Cardiac muscle cell (in vitro differentiated cells and primary cell): Measurements from ENCODE around the gene KATNIP. TPM values are rescaled to one million over a fixed set of nuclear protein-coding genes. Genes with fewer than 3 reads are reported as not detected.

Experiments used
- DNase-seq, 2 donors: peaks; one replicate each; pipeline versions ENCODE4 v3.0.0 to v3.0.0-alpha.2; 2010 to 2017; ENCODE audit warnings: low read depth in 1 of 2, low spot score in 1 of 2
- H3K27ac ChIP-seq: fragments of 200-600 bp; sonication (generic); 2 replicates; pipeline ENCODE4 v1.5.1; 2016
- H3K27me3 ChIP-seq: fragments of 200-600 bp; sonication (generic); 2 replicates; pipeline ENCODE4 v1.6.0; 2016; ENCODE audit warnings: control low read depth
- H3K36me3 ChIP-seq: fragments of 200-600 bp; sonication (generic); 2 replicates; pipeline ENCODE4 v1.5.1; 2016; ENCODE audit warnings: control low read depth
- H3K4me1 ChIP-seq: fragments of 200-600 bp; sonication (generic); 2 replicates; pipeline ENCODE4 v1.8.1; 2017; ENCODE audit warnings: low read depth, mild to moderate bottlenecking, mixed run types
- H3K4me3 ChIP-seq: fragments of 200-600 bp; sonication (generic); 2 replicates; pipeline ENCODE4 v1.5.1; 2016; ENCODE audit warnings: mild to moderate bottlenecking
- H3K9me3 ChIP-seq: fragments of 200-600 bp; sonication (generic); 2 replicates; pipeline ENCODE4 v1.5.1; 2017; ENCODE audit warnings: low read depth, mild to moderate bottlenecking, control low read depth
- polyA plus RNA-seq: library from polyadenylated mRNA; unstranded; fragments of >200 nt; fragmentation: Nextera tagmentation; extraction: Ambion mirVana; gene quantifications from 2 replicates; pipeline ENCODE4 v1.2.1, GENCODE V29; 2016
- total RNA-seq: library from RNA; depleted of rRNA; stranded (reverse); fragments of >200 nt; gene quantifications from 2 replicates; pipeline ENCODE4 v1.2.3, GENCODE V29; 2016
- TF ChIP-seq, protein P1 (sequence below): IDR thresholded peaks from 2 replicates; pipeline ENCODE4 v1.5.1; 2012; ENCODE audit warnings: low read depth, mild to moderate bottlenecking, low read length

KATNIP gene
- total RNA-seq (12.6 and 24.1 TPM in 2 replicates), polyA plus RNA-seq (10.8 and 11.2 TPM in 2 replicates)

GRCh38 chr16:27549746-27550581, at the start of gene KATNIP, which contains the start of gene GTF3C1:
Gene KATNIP, plus strand, starts transcription at chr16:27550144. Its CDS starts 27 bp downstream, at chr16:27550171.
Gene GTF3C1, minus strand, starts transcription at chr16:27549913. Its CDS starts 23 bp downstream, at chr16:27549890.
- peak within 1 kb of the TSS; percentile 67 for H3K27ac ChIP-seq

DNA sequence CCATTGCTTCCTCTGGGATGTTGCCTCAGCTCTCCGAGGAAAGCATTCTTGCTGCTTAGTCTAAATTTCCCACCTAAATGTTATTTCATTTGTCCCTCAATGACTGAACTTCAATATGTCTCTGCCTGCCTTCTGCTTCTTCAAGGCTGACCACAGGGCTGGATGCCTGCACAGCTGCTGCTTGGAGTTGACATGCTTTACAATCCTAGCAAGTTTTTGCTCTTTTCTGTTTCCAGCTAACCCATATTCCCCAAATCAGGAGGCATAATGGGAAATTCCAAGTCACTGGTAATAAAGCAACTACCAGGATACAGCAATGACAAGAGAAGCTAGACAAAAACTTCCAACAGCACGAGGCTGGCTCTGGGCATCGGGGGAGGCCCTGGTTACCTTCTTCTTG, 49.1 kb upstream of the KATNIP start:
- H3K27me3 ChIP-seq: no peaks in the 10 kb centered on the region
- no peak overlapping the region for H3K27ac ChIP-seq
- peaks cover 89% of the 10 kb centered on the region for H3K36me3 ChIP-seq
- no peaks in the 10 kb centered on the region for H3K9me3 ChIP-seq
- no peak overlapping the region for H3K4me3 ChIP-seq
- DNase-seq: no peak
- TF ChIP-seq, protein P1, sequence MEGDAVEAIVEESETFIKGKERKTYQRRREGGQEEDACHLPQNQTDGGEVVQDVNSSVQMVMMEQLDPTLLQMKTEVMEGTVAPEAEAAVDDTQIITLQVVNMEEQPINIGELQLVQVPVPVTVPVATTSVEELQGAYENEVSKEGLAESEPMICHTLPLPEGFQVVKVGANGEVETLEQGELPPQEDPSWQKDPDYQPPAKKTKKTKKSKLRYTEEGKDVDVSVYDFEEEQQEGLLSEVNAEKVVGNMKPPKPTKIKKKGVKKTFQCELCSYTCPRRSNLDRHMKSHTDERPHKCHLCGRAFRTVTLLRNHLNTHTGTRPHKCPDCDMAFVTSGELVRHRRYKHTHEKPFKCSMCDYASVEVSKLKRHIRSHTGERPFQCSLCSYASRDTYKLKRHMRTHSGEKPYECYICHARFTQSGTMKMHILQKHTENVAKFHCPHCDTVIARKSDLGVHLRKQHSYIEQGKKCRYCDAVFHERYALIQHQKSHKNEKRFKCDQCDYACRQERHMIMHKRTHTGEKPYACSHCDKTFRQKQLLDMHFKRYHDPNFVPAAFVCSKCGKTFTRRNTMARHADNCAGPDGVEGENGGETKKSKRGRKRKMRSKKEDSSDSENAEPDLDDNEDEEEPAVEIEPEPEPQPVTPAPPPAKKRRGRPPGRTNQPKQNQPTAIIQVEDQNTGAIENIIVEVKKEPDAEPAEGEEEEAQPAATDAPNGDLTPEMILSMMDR: no peak
- H3K4me1 ChIP-seq: no peaks in the 10 kb centered on the region

More at GRCh38 chr16:27549746-27550581, at the start of gene KATNIP, which contains the start of gene GTF3C1:
- peak within 1 kb of the TSS; percentile 84 for H3K4me3 ChIP-seq
- no peaks in the 10 kb centered on the region for H3K27me3 ChIP-seq
- peaks cover 3% of the 10 kb centered on the region for H3K36me3 ChIP-seq
- H3K4me1 ChIP-seq: peaks cover 9% of the 10 kb centered on the region
- peak; percentile 99 to 100 for DNase-seq
- H3K9me3 ChIP-seq: no peaks in the 10 kb centered on the region
- TF ChIP-seq, protein P1: no peak

GRCh38 chr16:27503662-27504061, 46.3 kb upstream of the KATNIP start:
- Histone ChIP-seq H3K27me3 (no peaks in the 10 kb centered on the region), H3K4me3 (no peak overlapping the region), H3K4me1 (no peaks in the 10 kb centered on the region), H3K9me3 (no peaks in the 10 kb centered on the region), H3K36me3 (peaks cover 80% of the 10 kb centered on the region), H3K27ac (no peak overlapping the region)
- TF ChIP-seq, protein P1: no peak
- DNase-seq: no peak

DNA sequence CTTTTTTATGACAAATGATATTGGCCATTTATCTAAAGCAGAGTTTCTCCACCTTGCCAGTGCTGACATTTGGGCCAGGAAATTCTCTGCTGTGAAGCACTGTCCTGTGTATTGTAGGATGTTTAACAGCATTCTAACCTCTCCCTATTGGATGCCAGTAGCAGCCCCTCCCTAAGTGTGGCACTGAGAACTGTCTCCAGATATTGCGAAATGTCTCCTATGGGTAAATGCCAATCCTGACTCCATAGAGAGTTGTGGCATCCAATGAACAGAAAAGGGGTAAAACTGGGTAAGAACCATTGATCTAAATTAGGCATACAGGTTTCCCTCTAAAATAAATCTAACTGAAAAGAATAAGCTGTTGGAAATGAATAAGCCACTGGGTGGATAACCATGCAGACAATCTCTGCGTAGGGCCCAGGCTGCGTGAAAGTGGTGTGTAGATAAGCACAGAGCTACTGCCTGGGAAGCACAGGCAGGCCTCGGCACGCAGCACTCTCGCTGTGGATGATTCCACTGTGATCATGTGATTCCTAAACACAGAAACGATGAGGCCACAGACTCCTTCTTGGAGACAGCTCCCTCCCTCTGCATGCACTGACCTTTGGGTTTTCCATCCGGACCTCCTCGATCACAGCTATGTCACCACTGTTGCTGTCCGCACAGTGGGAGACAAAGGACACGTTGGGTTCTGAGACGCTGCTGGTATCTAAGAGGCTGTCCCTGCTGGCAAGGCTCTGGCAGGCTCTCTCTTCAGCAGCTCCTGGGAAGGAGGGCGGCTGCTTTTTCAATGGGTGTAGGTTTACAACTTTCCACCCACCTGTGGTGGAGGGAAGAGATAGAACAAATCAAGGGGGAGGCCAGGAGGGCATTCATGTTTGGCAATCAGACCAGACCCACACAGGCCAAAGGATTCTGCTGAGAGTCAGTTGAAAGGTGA, 44.4 kb upstream of the KATNIP start:
- no peak overlapping the region for H3K27ac ChIP-seq
- H3K4me3 ChIP-seq: no peak overlapping the region
- peak in 1 of 2 donors; percentile 12 for DNase-seq
- no peaks in the 10 kb centered on the region for H3K4me1 ChIP-seq
- H3K36me3 ChIP-seq: peaks cover 72% of the 10 kb centered on the region
- no peaks in the 10 kb centered on the region for H3K9me3 ChIP-seq
- no peaks in the 10 kb centered on the region for H3K27me3 ChIP-seq
- TF ChIP-seq, protein P1: no peak

DNA sequence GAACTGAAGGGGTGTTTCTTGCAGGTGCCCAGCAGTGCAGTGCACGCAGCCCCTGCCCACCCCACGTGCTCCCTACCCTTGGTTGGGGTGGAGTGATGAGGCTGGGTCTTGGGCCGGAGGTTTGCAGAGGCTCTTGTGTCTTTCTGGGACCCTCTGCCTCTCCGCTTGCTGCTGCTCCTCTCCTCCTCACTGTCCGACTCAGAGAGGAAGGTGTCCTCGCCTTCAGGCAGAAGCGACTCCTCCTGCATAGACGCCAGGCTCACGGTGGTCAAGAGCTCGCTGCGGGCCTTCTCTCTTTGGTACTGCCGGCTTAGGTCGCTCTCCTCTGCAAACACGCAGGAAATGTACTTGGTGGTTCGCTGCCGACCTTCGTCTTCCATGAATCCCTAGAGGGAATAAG, 43.2 kb upstream of the KATNIP start:
- H3K27ac ChIP-seq: no peak overlapping the region
- peaks cover 69% of the 10 kb centered on the region for H3K36me3 ChIP-seq
- no peaks in the 10 kb centered on the region for H3K9me3 ChIP-seq
- H3K27me3 ChIP-seq: no peaks in the 10 kb centered on the region
- no peaks in the 10 kb centered on the region for H3K4me1 ChIP-seq
- H3K4me3 ChIP-seq: no peak overlapping the region
- TF ChIP-seq, protein P1: no peak
- DNase-seq: no peak
